ENCODE measurements around the gene HES3. TPM values are rescaled to one million over a fixed set of nuclear protein-coding genes. Genes with fewer than 3 reads are reported as not detected.

The HES3 gene
- polyA plus RNA-seq, 1 of the 3 experiments (the other 2 are of a cell fraction): not detected

- Histone ChIP-seq H3F3A (replicated peaks; ENCODE audit: insufficient read depth) (no peaks in the 10 kb centered on the region), H3K9me2 (no peaks in the 10 kb centered on the region), H3K9me3 (no peaks in the 10 kb centered on the region), H3K4me1 (ENCODE audit: control insufficient read depth in 1 of 2, insufficient read depth in 2 of 2, low read depth in 1 of 2, low read length in 1 of 2) (no peaks in the 10 kb centered on the region), H2AFZ (ENCODE audit: low read depth) (no peak overlapping the region), H3K79me2 (ENCODE audit: insufficient read depth) (peaks cover 3% of the 10 kb centered on the region; the same call in 1 of the 2 replicates), H3K4me3 (ENCODE audit: low read depth in 2 of 2, low read length in 1 of 2) (no peak overlapping the region), H4K20me1 (ENCODE audit: insufficient read depth) (no peaks in the 10 kb centered on the region), H3K27ac (ENCODE audit: low read depth in 2 of 2, low read length in 1 of 2) (no peak overlapping the region), H3K4me2 (no peak overlapping the region), H3K36me3 (replicated peaks in 1 of 2; ENCODE audit: control insufficient read depth in 1 of 2, insufficient read depth in 2 of 2, low read length in 1 of 2) (peaks cover 6 to 31% of the 10 kb centered on the region in 2 experiments), H3K9ac (no peak overlapping the region), H3K27me3 (ENCODE audit: insufficient read depth) (no peaks in the 10 kb centered on the region)
- TF ChIP-seq GABPA (IDR thresholded peaks at IDR 0.05; ENCODE audit: low read depth) (no peak), USF1 (IDR thresholded peaks at IDR 0.05; ENCODE audit: borderline replicate concordance, low read depth) (no peak), GATA2 (CRISPR knock-in tag; IDR thresholded peaks at IDR 0.05) (no peak), FOSL2 (IDR thresholded peaks at IDR 0.05; ENCODE audit: borderline replicate concordance, low read depth) (no peak), SIN3A (IDR thresholded peaks at IDR 0.05; ENCODE audit: borderline replicate concordance, low read depth, low read length) (no peak), ZBTB33 (IDR thresholded peaks at IDR 0.05; ENCODE audit: borderline replicate concordance, low read depth) (no peak), MXI1 (IDR thresholded peaks at IDR 0.05; ENCODE audit: low read depth, low read length) (no peak), TCF12 (IDR thresholded peaks at IDR 0.05) (no peak), TEAD4 (IDR thresholded peaks at IDR 0.05; ENCODE audit: borderline replicate concordance, insufficient read depth) (no peak), RAD21 (IDR thresholded peaks at IDR 0.05; ENCODE audit: low read length) (no peak)
- TF ChIP-seq, protein P1, sequence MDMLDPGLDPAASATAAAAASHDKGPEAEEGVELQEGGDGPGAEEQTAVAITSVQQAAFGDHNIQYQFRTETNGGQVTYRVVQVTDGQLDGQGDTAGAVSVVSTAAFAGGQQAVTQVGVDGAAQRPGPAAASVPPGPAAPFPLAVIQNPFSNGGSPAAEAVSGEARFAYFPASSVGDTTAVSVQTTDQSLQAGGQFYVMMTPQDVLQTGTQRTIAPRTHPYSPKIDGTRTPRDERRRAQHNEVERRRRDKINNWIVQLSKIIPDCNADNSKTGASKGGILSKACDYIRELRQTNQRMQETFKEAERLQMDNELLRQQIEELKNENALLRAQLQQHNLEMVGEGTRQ (IDR thresholded peaks at IDR 0.05; ENCODE audit: borderline replicate concordance, low read depth, low read length): no peak
- TF ChIP-seq, protein P2, sequence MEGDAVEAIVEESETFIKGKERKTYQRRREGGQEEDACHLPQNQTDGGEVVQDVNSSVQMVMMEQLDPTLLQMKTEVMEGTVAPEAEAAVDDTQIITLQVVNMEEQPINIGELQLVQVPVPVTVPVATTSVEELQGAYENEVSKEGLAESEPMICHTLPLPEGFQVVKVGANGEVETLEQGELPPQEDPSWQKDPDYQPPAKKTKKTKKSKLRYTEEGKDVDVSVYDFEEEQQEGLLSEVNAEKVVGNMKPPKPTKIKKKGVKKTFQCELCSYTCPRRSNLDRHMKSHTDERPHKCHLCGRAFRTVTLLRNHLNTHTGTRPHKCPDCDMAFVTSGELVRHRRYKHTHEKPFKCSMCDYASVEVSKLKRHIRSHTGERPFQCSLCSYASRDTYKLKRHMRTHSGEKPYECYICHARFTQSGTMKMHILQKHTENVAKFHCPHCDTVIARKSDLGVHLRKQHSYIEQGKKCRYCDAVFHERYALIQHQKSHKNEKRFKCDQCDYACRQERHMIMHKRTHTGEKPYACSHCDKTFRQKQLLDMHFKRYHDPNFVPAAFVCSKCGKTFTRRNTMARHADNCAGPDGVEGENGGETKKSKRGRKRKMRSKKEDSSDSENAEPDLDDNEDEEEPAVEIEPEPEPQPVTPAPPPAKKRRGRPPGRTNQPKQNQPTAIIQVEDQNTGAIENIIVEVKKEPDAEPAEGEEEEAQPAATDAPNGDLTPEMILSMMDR (IDR thresholded peaks at IDR 0.05): no peak
- 93% methylated on average over 11 of the region's 12 CpGs for WGBS (ENCODE audit: low lambda C conversion rate)
- ChIA-PET CTCF (interaction anchor here (0.8 to 2.5 kb wide), 10 partner anchors 10 to 36 kb away, joined by 3 to 10 read pairs (median 3); no protein-coding TSS in a partner anchor), POLR2A (no interaction called here)
- DNase-seq: no peak
Measured at GRCh38 chr1:6221210-6221784, 22.7 kb upstream of the HES3 start.
